ENCODE results near the gene CHRNA7. TPM values are rescaled to one million over a fixed set of nuclear protein-coding genes. Genes with fewer than 3 reads are reported as not detected.
"Not testable (repeated sequence)": the region's sequence is repeated elsewhere in the genome, so short reads cannot be mapped to it uniquely, and the experiment has no call there.

Gene CHRNA7
- total RNA-seq, 2 experiments from 2014 or later = not detected

GRCh38 chr15:32131803-32132202 lies 101.5 kb downstream of the CHRNA7 start:
- H3K9me3 Mint-ChIP-seq = no peaks in the 10 kb centered on the region

GRCh38 chr15:32132859-32133258 lies 102.5 kb downstream of the CHRNA7 start:
- Mint-ChIP-seq H3K4me3 (no peak overlapping the region), H3K27me3 (peaks cover 11% of the 10 kb centered on the region), H3K36me3 (no peaks in the 10 kb centered on the region), H3K4me1 (ENCODE audit: low read depth) (no peaks in the 10 kb centered on the region), H3K27ac (no peak overlapping the region), H3K9me3 (no peaks in the 10 kb centered on the region)
- POLR2A ChIA-PET = no interaction called here
- intact Hi-C loops (cut with micrococcal nuclease) = no loop called here
- DNase-seq = no peak
- CTCF ChIA-PET = no interaction called here

More at GRCh38 chr15:32131803-32132202, 101.5 kb downstream of the CHRNA7 start:
- DNase-seq = no peak
- H3K4me3 Mint-ChIP-seq = no peak overlapping the region
- intact Hi-C loops (cut with micrococcal nuclease) = no loop called here
- ChIA-PET CTCF (no interaction called here), POLR2A (no interaction called here)
- no peak overlapping the region for H3K27ac Mint-ChIP-seq
- H3K4me1 Mint-ChIP-seq (ENCODE audit: low read depth) = no peaks in the 10 kb centered on the region
- no peaks in the 10 kb centered on the region for H3K36me3 Mint-ChIP-seq
- H3K27me3 Mint-ChIP-seq = peaks cover 11% of the 10 kb centered on the region

- ChIA-PET CTCF (no interaction called here), POLR2A (no interaction called here)
- no peaks in the 10 kb centered on the region for H3K36me3 Mint-ChIP-seq
- H3K27ac Mint-ChIP-seq = no peak overlapping the region
- no peak for DNase-seq
- H3K4me1 Mint-ChIP-seq (ENCODE audit: low read depth) = no peaks in the 10 kb centered on the region
- intact Hi-C loops (cut with micrococcal nuclease) = no loop called here
- no peak overlapping the region for H3K4me3 Mint-ChIP-seq
- H3K27me3 Mint-ChIP-seq = peaks cover 11% of the 10 kb centered on the region
- H3K9me3 Mint-ChIP-seq = no peaks in the 10 kb centered on the region
These were observed 104.5 kb downstream of the CHRNA7 start for GRCh38 chr15:32134842-32135241.

GRCh38 chr15:32135335-32135734 lies 105.0 kb downstream of the CHRNA7 start:
- no peak for DNase-seq
- POLR2A ChIA-PET = no interaction called here
- Mint-ChIP-seq H3K4me1 (ENCODE audit: low read depth) (no peaks in the 10 kb centered on the region), H3K4me3 (no peak overlapping the region), H3K36me3 (no peaks in the 10 kb centered on the region), H3K27ac (no peak overlapping the region), H3K9me3 (no peaks in the 10 kb centered on the region), H3K27me3 (peaks cover 9% of the 10 kb centered on the region)
- CTCF ChIA-PET = no interaction called here
- intact Hi-C loops (cut with micrococcal nuclease) = no loop called here

- H3K27me3 Mint-ChIP-seq; H3K27ac Mint-ChIP-seq; DNase-seq; intact Hi-C loops (cut with micrococcal nuclease); H3K4me1 Mint-ChIP-seq (ENCODE audit: low read depth); CTCF ChIA-PET; H3K36me3 Mint-ChIP-seq; H3K4me3 Mint-ChIP-seq; H3K9me3 Mint-ChIP-seq; POLR2A ChIA-PET: not testable (repeated sequence)
These were observed 115.2 kb downstream of the CHRNA7 start for GRCh38 chr15:32145512-32145911.

- Mint-ChIP-seq H3K27me3 (peaks cover 11% of the 10 kb centered on the region), H3K27ac (no peak overlapping the region), H3K4me1 (ENCODE audit: low read depth) (no peaks in the 10 kb centered on the region), H3K4me3 (no peak overlapping the region), H3K36me3 (no peaks in the 10 kb centered on the region), H3K9me3 (no peaks in the 10 kb centered on the region)
- POLR2A ChIA-PET = no interaction called here
- no peak for DNase-seq
- CTCF ChIA-PET = no interaction called here
- intact Hi-C loops (cut with micrococcal nuclease) = no loop called here
These were observed 118.7 kb downstream of the CHRNA7 start for GRCh38 chr15:32148833-32149555.

GRCh38 chr15:32152574-32152973 lies 122.3 kb downstream of the CHRNA7 start:
- Mint-ChIP-seq H3K4me3 (no peak overlapping the region), H3K36me3 (no peaks in the 10 kb centered on the region), H3K27me3 (peaks cover 8% of the 10 kb centered on the region), H3K9me3 (no peaks in the 10 kb centered on the region), H3K4me1 (ENCODE audit: low read depth) (no peaks in the 10 kb centered on the region), H3K27ac (no peak overlapping the region)
- no peak for DNase-seq
- CTCF ChIA-PET = no interaction called here
- POLR2A ChIA-PET = no interaction called here
- intact Hi-C loops (cut with micrococcal nuclease) = no loop called here

GRCh38 chr15:32153868-32154623 lies 123.7 kb downstream of the CHRNA7 start:
- H3K27me3 Mint-ChIP-seq; H3K27ac Mint-ChIP-seq; CTCF ChIA-PET; intact Hi-C loops (cut with micrococcal nuclease); H3K4me3 Mint-ChIP-seq; POLR2A ChIA-PET; H3K4me1 Mint-ChIP-seq (ENCODE audit: low read depth); DNase-seq; H3K9me3 Mint-ChIP-seq; H3K36me3 Mint-ChIP-seq: not testable (repeated sequence)

- H3K4me1 Mint-ChIP-seq (ENCODE audit: low read depth); intact Hi-C loops (cut with micrococcal nuclease); H3K36me3 Mint-ChIP-seq; DNase-seq; H3K4me3 Mint-ChIP-seq; CTCF ChIA-PET; H3K9me3 Mint-ChIP-seq; H3K27me3 Mint-ChIP-seq; POLR2A ChIA-PET; H3K27ac Mint-ChIP-seq: not testable (repeated sequence)
These were observed 131.8 kb downstream of the CHRNA7 start for GRCh38 chr15:32162143-32162542.

- CTCF ChIA-PET; DNase-seq; H3K4me3 Mint-ChIP-seq; H3K4me1 Mint-ChIP-seq (ENCODE audit: low read depth); H3K27ac Mint-ChIP-seq; H3K27me3 Mint-ChIP-seq; intact Hi-C loops (cut with micrococcal nuclease); H3K36me3 Mint-ChIP-seq; POLR2A ChIA-PET; H3K9me3 Mint-ChIP-seq: not testable (repeated sequence)
These were observed 133.8 kb downstream of the CHRNA7 start for GRCh38 chr15:32164065-32164464.

- H3K4me3 Mint-ChIP-seq; H3K27ac Mint-ChIP-seq; H3K9me3 Mint-ChIP-seq; intact Hi-C loops (cut with micrococcal nuclease); CTCF ChIA-PET; H3K27me3 Mint-ChIP-seq; H3K36me3 Mint-ChIP-seq; DNase-seq; POLR2A ChIA-PET; H3K4me1 Mint-ChIP-seq (ENCODE audit: low read depth): not testable (repeated sequence)
These were observed 134.4 kb downstream of the CHRNA7 start for GRCh38 chr15:32164747-32165146.

GRCh38 chr15:32165775-32166174 lies 135.5 kb downstream of the CHRNA7 start:
- H3K27ac Mint-ChIP-seq; DNase-seq; H3K27me3 Mint-ChIP-seq; H3K4me1 Mint-ChIP-seq (ENCODE audit: low read depth); H3K9me3 Mint-ChIP-seq; H3K36me3 Mint-ChIP-seq; intact Hi-C loops (cut with micrococcal nuclease); CTCF ChIA-PET; POLR2A ChIA-PET; H3K4me3 Mint-ChIP-seq: not testable (repeated sequence)

- H3K27me3 Mint-ChIP-seq; H3K4me3 Mint-ChIP-seq; DNase-seq; H3K27ac Mint-ChIP-seq; H3K4me1 Mint-ChIP-seq (ENCODE audit: low read depth); CTCF ChIA-PET; intact Hi-C loops (cut with micrococcal nuclease); H3K36me3 Mint-ChIP-seq; H3K9me3 Mint-ChIP-seq; POLR2A ChIA-PET: not testable (repeated sequence)
These were observed 136.0 kb downstream of the CHRNA7 start for GRCh38 chr15:32166270-32166669.

Data from activated CD4-positive, alpha-beta memory T cell treated with anti-CD3 and anti-CD28 coated beads for 36 hours (primary cell).